Heart left ventricle (tissue), 13 donors: ENCODE results near the gene CNTN4.

ENCODE experiments used
- CTCF ChIP-seq, 12 donors: fragments of 200-600 bp; sonication (generic) in 4 of 12; IDR thresholded peaks; one replicate each; pipeline versions ENCODE4 v1.5.0 to v1.8.0; 2018 to 2022; ENCODE audit warnings: antibody characterized with exemption in 12 of 12, mild to moderate bottlenecking in 5 of 12
- POLR2A ChIP-seq, 2 donors: fragments of 450-650 bp; IDR thresholded peaks; one replicate each; pipeline ENCODE4 v1.6.1; 2017; ENCODE audit warnings: antibody characterized with exemption in 2 of 2, mild to moderate bottlenecking in 2 of 2, moderate library complexity in 2 of 2
- donor health status: ischemic (EF 13 %, LVEDD 7.1; RV severe dilation, severe dysfunction).
- donor health status: DM: no; HTN: yes; CAD: no.
- donor health status: DM: no; HTN: no; CAD: no.
- donor health status: ischemic (EF 25% LVEDD 6.9; RV normal size, moderate dysfunction).
- donor health status: ischemic (EF 25% LVEDD 5.7; RV mildly dilated, moderate dysfunction).
- donor health status: ischemic (EF 35%, LVEDD 5.7; RV mildly dilated, moderate dysfunction).
- donor health status: nonischemic (EF 11% LVEDD 7.7; RV severe dilation, severe dysfunction).
- donor health status: DM: yes; HTN: yes; CAD: no.
- donor health status: PGD.
- donor health status: ischemic (EF 29% LVEDD 5.4; RV normal size, mild dysfunction).
- donor health status: nonischemic (EF 23%, LVEDD 6.1; RV moderate dilation, normal function).

GRCh38 chr3:2985479-2985878 lies 886.8 kb downstream of the CNTN4 start:
- TF ChIP-seq CTCF (IDR thresholded peaks at IDR 0.05) (no peak), POLR2A (IDR thresholded peaks at IDR 0.05) (no peak)
